RPMI8226 (cell line): Measurements from ENCODE around the gene HTR2C.
A peak's percentile ranks its signal among the peaks of the same experiment; 100 is the strongest.
"Not testable (repeated sequence)": the region's sequence is repeated elsewhere in the genome, so short reads cannot be mapped to it uniquely, and the experiment has no call there.

Experiments used
- DNase-seq: peaks from one replicate; pipeline ENCODE4 v3.0.0-alpha.2; 2015

Gene HTR2C

DNA sequence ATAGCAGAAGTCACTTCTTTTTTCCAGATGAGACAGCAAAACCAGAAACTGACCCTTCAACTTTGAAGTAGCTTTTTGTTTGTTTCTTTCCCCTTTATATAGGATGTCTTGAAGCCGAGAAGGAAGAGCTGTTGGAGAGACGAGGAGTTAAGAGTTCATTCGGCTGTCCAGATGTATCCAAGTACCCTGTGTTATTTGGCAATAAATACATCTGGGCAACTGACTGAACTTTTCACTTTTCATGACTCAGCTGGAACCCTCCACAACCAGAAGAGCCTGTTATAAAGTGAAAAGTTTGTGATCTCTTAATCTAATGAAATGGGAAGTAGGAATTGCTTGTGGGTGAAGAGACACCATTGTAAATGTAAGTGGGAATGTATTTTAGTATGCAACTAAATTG is 131.2 kb downstream of the HTR2C start:
- DNase-seq = no peak

DNA sequence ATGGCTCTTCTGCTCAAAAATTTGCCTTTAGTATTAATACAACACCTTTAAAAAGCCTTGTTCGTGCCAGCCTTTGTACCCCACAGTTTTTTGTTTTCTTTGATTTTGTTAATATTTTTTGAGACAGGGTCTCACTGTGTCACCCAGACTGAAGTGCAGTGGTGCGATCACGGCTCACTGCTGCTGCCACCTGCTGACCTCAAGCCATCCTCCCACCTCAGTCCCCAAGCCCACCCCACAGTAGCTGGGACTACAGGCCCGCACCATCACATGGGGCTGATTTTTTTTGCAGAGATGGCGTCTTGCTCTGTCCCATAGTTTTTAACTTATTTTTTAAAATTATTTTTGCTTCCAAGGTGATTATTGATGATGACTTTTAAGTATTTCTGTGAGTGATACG is 134.0 kb downstream of the HTR2C start:
- DNase-seq = peak; percentile 13

DNA sequence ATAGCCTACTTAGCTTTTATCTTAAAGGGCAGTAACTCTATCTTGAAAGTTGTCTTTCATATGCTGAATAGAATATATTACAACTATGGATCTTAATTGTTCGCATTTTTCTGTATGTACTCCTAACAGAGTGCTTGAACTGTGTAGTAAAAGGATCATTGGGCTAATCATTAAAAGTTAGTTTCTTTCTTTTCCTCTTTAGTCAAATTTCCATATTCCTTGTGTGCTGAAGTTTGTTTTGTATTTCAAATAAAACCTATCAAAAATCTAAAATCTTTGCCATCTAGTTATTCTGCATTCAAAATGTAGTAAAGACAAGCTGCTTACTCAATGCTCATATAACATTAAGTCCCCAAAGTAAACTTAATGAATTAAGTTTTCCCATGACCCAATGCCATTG is 182.7 kb downstream of the HTR2C start:
- DNase-seq = no peak

DNA sequence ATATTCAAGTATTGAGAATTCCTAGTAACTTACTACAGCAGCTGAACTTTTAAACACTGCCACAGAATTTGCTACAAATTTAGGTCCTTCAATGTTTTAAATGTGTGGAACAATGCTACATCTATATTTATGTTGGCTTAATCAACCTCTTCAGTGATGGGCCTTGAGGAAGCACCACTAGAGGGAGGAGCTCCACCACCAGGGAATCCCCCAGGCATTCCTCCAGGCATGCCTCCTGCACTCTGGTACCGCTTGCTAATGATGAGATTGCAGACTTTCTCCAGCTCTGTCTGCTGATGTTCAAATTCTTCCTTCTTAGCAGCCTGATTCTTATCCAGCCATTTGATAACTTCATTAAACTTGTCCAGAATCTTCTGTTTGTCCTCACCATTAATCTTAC is 190.8 kb downstream of the HTR2C start:
- DNase-seq = no peak

GRCh38 chrX:114782925-114783324 is 199.0 kb downstream of the HTR2C start:
- no peak for DNase-seq

GRCh38 chrX:114787061-114787460 is 203.2 kb downstream of the HTR2C start:
- no peak for DNase-seq

GRCh38 chrX:114797494-114797893 is 213.6 kb downstream of the HTR2C start:
- DNase-seq = no peak

DNA sequence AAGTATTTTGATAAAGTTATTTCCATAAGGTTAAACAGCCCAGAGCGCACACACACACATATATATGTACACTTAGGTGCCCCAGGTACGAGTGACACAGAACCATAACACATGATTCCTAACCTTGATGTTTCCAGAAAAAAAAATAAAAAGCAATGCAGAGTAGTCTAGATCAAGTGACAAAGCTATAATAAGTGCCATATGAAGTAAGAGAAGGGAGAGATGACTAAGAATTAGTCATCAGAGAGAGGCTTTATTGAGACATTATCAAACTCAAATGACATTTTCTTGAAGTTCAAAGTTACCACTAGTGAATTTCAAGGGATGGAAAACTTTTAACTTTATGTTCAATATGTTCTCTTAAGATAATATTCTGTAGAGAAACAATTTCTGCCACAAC is 215.0 kb downstream of the HTR2C start:
- DNase-seq = no peak

DNA sequence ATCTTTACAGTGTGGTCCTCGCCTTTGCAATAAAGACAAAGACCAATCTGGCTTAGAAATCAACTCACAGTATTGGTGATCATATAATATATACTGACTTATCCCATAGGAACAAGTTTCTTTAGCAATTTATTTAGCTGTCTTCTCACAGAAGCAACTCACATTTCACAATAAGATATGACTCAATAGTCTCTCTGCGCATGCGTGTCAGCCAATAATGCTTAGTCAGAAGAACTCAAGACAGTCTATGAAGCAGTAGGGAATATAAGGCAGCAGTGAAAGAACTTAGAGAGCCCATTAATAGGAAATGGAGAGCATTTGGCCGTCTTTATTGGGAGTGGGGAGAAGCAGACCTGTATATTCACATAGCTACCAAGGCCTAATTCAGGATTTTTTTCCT is 216.8 kb downstream of the HTR2C start:
- DNase-seq = no peak

DNA sequence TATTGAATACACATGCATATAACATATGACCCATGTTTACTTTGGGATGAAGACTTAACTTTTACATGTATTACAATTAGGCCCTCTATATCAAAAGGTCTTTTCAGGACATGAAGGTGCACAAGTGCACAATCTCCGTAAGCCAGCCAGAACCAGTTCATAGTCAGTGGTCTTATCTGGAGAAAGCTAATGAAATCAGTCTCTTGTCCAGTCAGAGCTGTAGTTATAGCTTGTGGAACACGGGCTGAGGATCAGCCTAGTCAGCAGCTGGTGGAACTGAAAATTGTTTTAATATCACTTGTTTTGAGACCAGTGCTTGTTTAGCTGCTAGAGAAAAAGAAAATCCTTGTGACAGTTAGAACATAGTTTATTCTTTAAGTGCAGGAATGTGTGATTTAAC is 235.6 kb downstream of the HTR2C start:
- no peak for DNase-seq

DNA sequence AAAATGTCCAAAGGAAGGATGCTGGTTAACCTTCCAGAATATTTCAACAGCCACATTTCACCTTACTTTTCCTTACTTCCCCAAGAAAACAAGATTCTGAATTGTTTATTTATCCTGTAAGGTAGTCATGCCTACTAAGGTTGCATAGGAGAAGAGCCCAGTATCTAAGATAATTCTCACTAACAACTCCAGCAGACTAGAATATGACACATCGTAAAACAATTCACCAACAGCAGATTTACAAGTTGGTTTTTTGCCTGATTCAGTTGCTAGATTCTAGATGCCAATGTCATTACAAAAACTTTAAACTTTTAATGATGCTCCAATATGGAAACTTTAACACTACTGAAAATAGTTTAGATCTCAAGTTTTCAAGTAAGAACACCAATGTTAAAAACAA is 257.2 kb downstream of the HTR2C start:
- no peak for DNase-seq

DNA sequence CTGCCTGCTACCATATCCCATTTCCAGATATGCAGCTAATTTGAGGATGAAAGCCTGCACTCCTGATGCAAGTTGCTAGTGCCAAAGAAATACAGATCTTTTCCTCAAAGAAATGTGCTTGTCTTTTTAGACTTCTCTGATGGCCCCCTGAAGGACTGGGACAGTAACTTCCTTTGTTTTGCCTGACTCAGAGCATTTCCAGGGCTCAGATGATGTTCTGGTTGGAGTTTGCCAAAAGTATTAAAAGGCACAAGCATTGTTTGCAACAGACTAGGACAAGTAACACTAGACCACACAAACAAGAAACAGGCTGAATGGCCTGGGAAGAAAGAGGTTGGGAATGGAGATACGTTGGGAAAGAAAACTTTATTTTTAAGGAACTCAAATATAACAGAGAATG is 258.3 kb downstream of the HTR2C start:
- no peak for DNase-seq

DNA sequence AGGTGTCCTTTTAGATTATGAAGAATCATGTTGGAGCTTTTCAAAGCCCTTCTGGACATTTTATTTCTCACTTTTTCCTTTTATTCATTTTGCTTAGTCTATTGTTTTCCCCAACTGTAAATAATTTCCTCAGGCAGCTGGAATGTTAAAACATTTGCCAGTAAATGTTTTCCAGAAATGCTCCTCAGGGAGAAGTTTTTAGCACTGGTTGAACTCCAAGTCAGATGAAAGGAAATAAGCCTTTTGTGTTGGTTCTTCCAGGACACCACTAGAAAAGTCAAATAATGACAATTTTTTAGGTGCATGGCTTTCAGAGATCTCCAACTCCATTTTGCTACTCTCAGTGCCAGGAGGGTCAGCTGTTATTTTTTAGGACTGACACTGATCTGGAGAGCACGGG is 305.6 kb downstream of the HTR2C start:
- no peak for DNase-seq

GRCh38 chrX:114903618-114904017 is 319.7 kb downstream of the HTR2C start:
- no peak for DNase-seq

DNA sequence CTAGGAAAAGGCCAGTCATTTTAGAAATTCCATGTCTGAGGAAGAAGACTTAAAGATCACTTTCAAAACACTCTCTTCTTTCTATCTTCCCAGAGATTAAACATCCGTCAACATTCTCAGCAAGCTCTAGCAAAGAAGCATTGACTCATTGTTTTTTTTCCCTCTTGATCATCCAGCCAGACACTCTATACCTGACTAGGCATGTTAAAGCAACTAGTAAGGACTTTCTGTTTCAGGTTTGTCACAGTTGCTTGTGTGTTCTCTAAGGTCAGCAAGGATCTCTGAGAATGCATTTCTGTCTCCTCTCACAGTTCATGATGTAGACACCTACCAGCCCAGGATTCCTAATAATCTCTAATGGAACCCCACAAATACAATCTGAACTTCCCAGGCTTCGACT is 321.4 kb downstream of the HTR2C start:
- no peak for DNase-seq

DNA sequence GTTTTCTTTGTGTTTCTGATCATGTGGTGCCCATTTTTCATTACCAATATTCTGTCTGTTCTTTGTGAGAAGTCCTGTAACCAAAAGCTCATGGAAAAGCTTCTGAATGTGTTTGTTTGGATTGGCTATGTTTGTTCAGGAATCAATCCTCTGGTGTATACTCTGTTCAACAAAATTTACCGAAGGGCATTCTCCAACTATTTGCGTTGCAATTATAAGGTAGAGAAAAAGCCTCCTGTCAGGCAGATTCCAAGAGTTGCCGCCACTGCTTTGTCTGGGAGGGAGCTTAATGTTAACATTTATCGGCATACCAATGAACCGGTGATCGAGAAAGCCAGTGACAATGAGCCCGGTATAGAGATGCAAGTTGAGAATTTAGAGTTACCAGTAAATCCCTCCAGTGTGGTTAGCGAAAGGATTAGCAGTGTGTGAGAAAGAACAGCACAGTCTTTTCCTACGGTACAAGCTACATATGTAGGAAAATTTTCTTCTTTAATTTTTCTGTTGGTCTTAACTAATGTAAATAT is 323.2 kb downstream of the HTR2C start:
- no peak for DNase-seq

DNA sequence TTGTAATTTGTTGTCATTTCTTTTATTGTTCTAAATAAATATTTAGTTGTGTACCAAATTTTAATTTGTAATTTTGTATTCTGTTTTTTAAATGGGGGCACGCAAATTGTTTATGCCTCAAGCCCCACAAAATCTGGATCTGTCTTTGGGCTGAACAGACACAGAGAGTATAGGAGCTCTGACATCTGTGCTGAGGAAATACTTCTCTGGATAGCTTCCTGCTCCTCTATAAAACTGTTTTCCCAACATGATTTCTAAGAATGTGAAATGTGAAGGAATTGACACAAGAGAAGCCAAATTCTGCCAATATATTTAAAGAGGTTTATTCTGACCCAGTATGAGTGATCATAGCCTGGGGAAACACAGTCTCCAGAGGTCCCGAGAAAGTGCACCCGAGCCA is 340.5 kb downstream of the HTR2C start:
- DNase-seq = no peak

DNA sequence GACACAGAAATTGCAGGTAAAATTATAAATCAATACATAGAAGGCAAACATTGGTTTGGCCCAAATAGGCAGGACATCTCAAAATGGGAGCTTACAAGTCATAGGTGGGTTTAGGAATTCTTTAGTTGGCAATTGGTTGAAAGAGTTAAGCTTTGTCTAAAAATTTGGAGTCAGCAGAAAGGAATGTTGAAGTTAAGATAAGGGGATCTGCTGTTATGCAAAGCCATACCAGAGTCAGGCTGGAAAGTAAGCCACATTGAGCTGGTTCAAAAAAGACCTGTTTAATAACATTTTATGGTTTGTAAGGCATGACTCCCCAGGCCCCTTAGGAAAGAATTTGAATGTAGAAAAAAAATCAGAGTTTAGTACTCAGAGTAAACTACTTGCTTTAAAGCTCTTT is 341.0 kb downstream of the HTR2C start:
- DNase-seq = no peak

DNA sequence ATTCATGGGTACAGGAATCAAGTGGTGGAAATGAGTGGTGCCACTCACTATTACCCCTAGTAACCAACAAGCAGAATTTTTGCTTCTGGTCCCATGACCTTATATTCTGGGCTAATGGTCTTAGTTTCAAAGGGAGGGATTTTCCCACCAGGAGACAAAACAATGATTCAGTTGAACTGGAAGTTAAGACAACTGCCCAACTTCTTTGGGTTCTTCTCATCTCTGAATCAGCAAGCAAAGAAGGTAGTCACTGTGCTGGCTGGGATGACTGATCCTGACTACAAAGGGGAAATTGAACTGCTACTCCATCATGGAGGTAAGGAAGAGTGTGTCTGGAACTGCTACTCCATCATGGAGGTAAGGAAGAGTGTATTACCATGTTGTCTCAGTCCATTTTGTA is 346.3 kb downstream of the HTR2C start:
- no peak for DNase-seq

DNA sequence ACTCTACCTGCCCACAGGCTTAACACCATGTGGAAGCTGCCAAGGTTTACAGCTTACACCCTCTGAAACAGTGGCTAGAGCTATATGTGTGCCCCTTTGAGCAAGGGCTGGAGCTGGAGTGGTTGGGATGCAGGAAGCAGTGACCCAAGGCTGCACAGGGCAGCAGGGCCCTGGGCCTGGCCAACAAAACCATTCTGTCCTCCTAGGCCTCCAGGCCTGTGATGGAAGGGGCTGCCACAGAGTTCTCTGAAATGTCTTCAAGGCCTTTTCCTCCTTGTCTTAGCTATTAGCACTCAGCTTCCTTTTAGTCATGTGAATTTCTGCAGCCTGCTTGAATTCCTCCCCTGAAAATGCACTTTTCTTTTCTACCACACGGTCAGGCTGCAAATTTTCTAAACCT is 348.7 kb downstream of the HTR2C start:
- no peak for DNase-seq

- DNase-seq = not testable (repeated sequence)
Measured at GRCh38 chrX:114933291-114933690, 349.4 kb downstream of the HTR2C start.

- not testable (repeated sequence) for DNase-seq
Measured at GRCh38 chrX:114937090-114937489, 353.2 kb downstream of the HTR2C start.

GRCh38 chrX:114952696-114953095 is 368.8 kb downstream of the HTR2C start:
- DNase-seq = no peak
